SJCRH30 (cell line): ENCODE measurements around the gene CDKN2D. TPM values are rescaled to one million over a fixed set of nuclear protein-coding genes. Genes with fewer than 3 reads are reported as not detected.

Source experiments
- DNase-seq, 2 experiments: peaks; one replicate each; pipeline ENCODE4 v3.0.0-alpha.2; 2015 to 2020
- H3K27ac ChIP-seq: fragments of 250-450 bp; sonication (Bioruptor Pico); 2 replicates; pipeline ENCODE4 v1.5.1; 2020; ENCODE audit warnings: mild to moderate bottlenecking, moderate library complexity
- H3K27me3 ChIP-seq: fragments of 250-450 bp; sonication (Bioruptor Pico); 2 replicates; pipeline ENCODE4 v1.5.1; 2020; ENCODE audit warnings: mild to moderate bottlenecking, moderate library complexity
- H3K36me3 ChIP-seq: fragments of 250-450 bp; sonication (Bioruptor Pico); 2 replicates; pipeline ENCODE4 v1.5.1; 2020; ENCODE audit warnings: mild to moderate bottlenecking, moderate library complexity
- H3K4me1 ChIP-seq: fragments of 250-450 bp; sonication (Bioruptor Pico); 2 replicates; pipeline ENCODE4 v1.5.1; 2020; ENCODE audit warnings: mild to moderate bottlenecking, moderate library complexity
- H3K4me3 ChIP-seq: fragments of 250-450 bp; sonication (Bioruptor Pico); 2 replicates; pipeline ENCODE4 v1.5.1; 2020; ENCODE audit warnings: mild to moderate bottlenecking, moderate library complexity
- H3K9me3 ChIP-seq: fragments of 250-450 bp; sonication (Bioruptor Pico); replicated peaks from 2 replicates; pipeline ENCODE4 v1.5.1; 2020; ENCODE audit warnings: mild to moderate bottlenecking, moderate library complexity
- total RNA-seq: library from RNA; depleted of rRNA; stranded (reverse); fragments of >200 nt; shearing (Covaris generic); gene quantifications from 2 replicates; pipeline ENCODE4 v1.2.3, GENCODE V29; 2014; rRNA removed

The CDKN2D gene
- 7.5 and 7.9 TPM in 2 replicates for total RNA-seq

DNA sequence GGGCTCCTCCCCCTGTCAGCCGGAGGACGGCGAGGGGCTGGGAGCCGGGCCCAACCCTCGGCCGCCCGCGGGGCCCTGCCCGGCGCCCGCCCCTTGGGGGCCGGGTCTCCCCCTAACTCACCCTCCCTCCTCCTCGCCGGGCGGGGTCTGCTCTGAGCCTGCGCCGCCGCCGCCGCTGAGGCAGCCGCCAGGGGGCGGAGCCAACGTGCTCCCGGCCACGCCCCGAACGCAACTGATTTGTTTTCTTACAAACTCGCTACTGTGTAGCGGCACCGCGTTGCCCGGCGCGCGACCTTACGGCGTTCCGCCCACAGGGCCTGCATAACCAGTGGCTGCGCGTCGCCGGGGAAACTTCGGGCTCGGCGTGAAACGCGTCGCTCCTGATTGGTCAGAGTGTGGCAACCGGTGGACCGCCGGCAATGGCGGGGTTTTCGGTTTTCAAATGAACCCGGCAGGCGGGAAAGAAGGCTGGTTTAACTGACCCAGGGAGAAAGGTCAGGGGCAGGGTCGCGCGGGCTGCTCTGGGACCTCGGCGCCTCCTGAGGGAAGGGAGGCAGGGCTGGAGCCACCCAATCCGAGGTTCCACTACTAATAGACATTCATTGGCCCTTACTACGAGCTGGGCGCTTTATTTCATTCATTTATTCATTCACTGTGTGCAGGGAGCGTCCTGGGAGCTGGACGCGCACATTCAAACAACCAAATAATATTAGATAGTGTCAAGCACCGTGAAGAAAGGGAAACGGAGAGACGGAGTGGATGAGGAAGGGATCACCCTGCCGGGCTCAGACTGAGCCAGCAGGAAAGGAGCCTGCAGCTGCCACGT is at the start of gene CDKN2D:
Gene CDKN2D, minus strand, starts transcription at position 154 of the 826 bp plus-strand sequence. CDS start 326 bp downstream, outside the sequence.
- Histone ChIP-seq H3K36me3 (no peaks in the 10 kb centered on the region), H3K27me3 (no peaks in the 10 kb centered on the region), H3K9me3 (no peaks in the 10 kb centered on the region), H3K4me3 (peak within 1 kb of the TSS; percentile 60), H3K4me1 (peaks cover 15% of the 10 kb centered on the region), H3K27ac (peak within 1 kb of the TSS; percentile 98)
- peak; percentile 99 to 100 for DNase-seq

- no peak for DNase-seq
- Histone ChIP-seq H3K27me3 (no peaks in the 10 kb centered on the region), H3K4me3 (no peak overlapping the region)
Measured at GRCh38 chr19:10617409-10618121, 48.8 kb upstream of the CDKN2D start.

GRCh38 chr19:10615429-10616023 is 46.7 kb upstream of the CDKN2D start:
- H3K36me3 ChIP-seq = no peaks in the 10 kb centered on the region
- no peaks in the 10 kb centered on the region for H3K9me3 ChIP-seq
- H3K27me3 ChIP-seq = no peaks in the 10 kb centered on the region
- no peaks in the 10 kb centered on the region; the same call in 1 of the 2 replicates for H3K4me1 ChIP-seq
- H3K27ac ChIP-seq = no peak overlapping the region
- H3K4me3 ChIP-seq = no peak overlapping the region
- DNase-seq = no peak

More at GRCh38 chr19:10617409-10618121, 48.8 kb upstream of the CDKN2D start:
- no peaks in the 10 kb centered on the region for H3K36me3 ChIP-seq
- H3K9me3 ChIP-seq = no peaks in the 10 kb centered on the region
- H3K4me1 ChIP-seq = no peaks in the 10 kb centered on the region
- no peak overlapping the region for H3K27ac ChIP-seq

DNA sequence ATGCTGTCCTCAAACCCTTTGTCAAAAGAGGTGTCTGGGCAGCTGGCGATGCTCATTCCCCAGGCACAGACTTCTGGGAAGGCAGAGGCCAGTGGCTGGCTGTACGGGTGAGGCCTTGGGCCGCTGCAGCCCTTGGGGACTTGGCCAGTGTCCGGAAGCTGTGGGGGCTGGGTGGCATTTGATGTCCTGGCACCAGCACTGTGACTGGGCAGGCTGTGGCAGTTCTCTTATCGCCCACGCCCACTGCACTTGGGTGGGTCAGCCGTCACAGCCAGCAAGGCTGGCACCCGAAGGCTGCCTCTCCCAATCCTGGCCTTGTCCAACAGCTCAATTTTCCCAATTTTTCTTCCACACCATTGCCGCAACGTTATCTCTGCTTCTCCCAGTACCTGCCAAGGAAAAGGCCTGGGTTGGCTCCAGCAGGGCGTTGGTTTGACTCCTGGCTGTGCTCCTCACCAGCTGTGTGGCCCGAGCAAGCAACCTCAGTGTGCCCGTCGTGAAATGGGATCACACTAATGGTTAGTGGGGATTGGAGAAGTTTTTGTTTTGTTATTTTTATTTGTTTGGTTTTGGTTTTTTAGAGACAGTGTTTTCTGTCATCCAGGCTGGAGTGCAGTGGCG is 43.8 kb upstream of the CDKN2D start:
- H3K4me3 ChIP-seq = no peak overlapping the region
- no peaks in the 10 kb centered on the region; the same call in 1 of the 2 replicates for H3K4me1 ChIP-seq
- H3K27ac ChIP-seq = no peak overlapping the region

GRCh38 chr19:10611907-10612306 is 43.1 kb upstream of the CDKN2D start:
- no peaks in the 10 kb centered on the region for H3K36me3 ChIP-seq
- no peaks in the 10 kb centered on the region; the same call in 1 of the 2 replicates for H3K4me1 ChIP-seq
- DNase-seq = no peak
- H3K9me3 ChIP-seq = no peaks in the 10 kb centered on the region
- H3K4me3 ChIP-seq = no peak overlapping the region
- no peaks in the 10 kb centered on the region for H3K27me3 ChIP-seq
- H3K27ac ChIP-seq = no peak overlapping the region

More for the DNA sequence above, 43.8 kb upstream of the CDKN2D start:
- H3K27me3 ChIP-seq = no peaks in the 10 kb centered on the region
- H3K9me3 ChIP-seq = no peaks in the 10 kb centered on the region
- no peak for DNase-seq
- no peaks in the 10 kb centered on the region for H3K36me3 ChIP-seq

DNA sequence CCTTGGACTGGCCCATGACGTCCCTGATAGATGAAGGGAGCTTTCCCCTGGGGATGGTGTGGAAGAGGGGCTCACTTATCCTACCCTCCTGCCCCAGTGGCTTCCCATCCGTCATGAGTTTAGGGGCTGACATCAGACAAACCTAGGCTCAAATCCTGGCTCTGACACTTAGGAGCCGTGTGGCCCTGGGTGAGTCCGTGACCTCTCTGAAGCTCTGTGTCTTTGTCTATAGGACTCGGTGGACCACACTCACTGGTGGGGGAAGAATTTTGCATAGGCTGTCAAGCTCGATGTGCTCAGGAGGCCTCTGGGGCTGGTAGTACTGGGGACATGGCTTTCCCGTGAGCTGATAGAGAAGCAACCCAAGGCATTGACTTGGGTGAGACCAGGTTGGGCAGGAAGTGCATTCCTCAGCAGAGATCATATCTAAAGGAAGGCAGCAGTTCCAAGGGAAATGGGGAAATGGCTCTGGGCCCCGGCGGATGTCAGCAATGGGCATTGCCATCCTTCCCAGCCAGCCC is 35.7 kb upstream of the CDKN2D start:
- no peaks in the 10 kb centered on the region for H3K27me3 ChIP-seq
- no peaks in the 10 kb centered on the region for H3K9me3 ChIP-seq
- H3K4me3 ChIP-seq = no peak overlapping the region
- H3K4me1 ChIP-seq = peaks cover 9% of the 10 kb centered on the region
- no peak overlapping the region for H3K27ac ChIP-seq
- DNase-seq = no peak
- H3K36me3 ChIP-seq = no peaks in the 10 kb centered on the region

DNA sequence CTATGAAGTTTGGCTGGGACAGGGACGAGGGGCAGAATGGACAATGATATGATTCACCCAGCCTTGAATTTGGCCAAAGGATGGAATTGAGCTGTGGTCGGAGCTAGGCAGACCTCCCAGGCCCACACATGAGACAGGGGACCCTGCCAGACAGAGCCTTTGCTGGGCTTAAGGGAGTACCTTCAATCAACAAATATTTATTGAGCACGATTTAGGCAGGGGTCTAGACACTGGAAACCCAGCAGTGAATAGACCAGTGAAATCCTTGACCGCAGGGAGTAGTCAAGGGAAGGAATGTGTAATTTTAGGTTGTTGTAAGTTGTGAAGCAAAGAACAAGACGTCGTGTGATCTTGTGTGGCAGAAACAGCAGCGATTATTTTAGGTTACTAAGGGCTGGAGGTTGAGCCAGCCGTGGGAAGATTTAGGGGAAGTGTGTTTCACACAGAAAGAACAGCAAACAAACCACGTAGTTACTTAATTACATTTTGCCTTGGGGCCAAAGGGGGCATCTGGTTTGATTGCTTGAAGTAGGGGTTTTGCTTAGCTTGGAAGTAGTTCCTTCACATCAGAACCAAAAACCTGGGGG is 35.2 kb upstream of the CDKN2D start:
- Histone ChIP-seq H3K27ac (no peak overlapping the region), H3K4me1 (peaks cover 9% of the 10 kb centered on the region), H3K27me3 (no peaks in the 10 kb centered on the region), H3K9me3 (no peaks in the 10 kb centered on the region), H3K4me3 (no peak overlapping the region), H3K36me3 (no peaks in the 10 kb centered on the region)
- DNase-seq = no peak

- no peaks in the 10 kb centered on the region for H3K36me3 ChIP-seq
- H3K27me3 ChIP-seq = no peaks in the 10 kb centered on the region
- H3K27ac ChIP-seq = peak overlapping the region; percentile 64
- H3K4me3 ChIP-seq = peak overlapping the region; percentile 99
- peak; percentile 31 to 32 for DNase-seq
- no peaks in the 10 kb centered on the region for H3K9me3 ChIP-seq
- H3K4me1 ChIP-seq = peaks cover 9% of the 10 kb centered on the region
Measured at GRCh38 chr19:10603084-10603872, 34.5 kb upstream of the CDKN2D start.

DNA sequence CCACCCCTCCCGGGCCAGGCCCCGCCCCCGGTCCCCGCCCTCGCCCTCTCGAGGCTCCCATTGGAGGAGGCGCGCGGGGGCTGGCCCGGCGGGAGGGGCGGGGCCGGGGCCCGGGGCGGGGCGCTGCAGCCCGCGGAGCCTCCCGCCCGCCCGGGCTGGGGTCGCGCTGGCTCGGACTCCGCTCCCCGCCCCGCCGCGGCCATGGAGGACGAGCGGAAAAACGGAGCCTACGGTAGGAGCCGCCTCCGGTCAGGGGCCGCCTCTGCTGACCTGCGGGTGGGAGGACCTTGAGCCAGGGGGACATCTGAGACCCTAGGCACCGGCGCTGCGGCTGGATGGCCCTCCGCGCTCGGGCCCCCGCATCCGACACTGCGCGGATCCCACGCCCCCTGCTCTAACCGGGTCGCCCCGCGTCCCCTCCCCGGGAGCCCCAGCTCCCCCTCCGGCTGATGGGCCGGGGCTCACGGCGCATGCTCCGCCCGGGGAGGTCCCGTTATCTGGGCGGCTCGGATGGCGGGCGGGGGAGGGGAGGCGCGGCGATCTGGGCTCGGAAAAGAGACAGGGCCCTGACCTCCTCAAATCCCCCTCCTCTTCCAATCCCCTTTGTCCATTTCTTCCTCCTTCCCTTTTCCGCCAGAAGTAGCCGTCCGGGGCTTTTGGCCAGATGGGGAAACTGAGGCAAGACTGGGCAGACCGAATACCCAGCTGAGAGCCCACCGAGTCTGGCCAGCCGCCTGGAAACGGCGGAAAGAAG is 33.7 kb upstream of the CDKN2D start:
- Histone ChIP-seq H3K4me1 (peaks cover 9% of the 10 kb centered on the region), H3K27ac (peak overlapping the region; percentile 64), H3K9me3 (no peaks in the 10 kb centered on the region), H3K36me3 (no peaks in the 10 kb centered on the region), H3K4me3 (peak overlapping the region; percentile 99), H3K27me3 (no peaks in the 10 kb centered on the region)
- peak; percentile 75 to 84 for DNase-seq

GRCh38 chr19:10601999-10602329 is 33.2 kb upstream of the CDKN2D start:
- no peaks in the 10 kb centered on the region for H3K27me3 ChIP-seq
- no peak for DNase-seq
- peak overlapping the region; percentile 99 for H3K4me3 ChIP-seq
- H3K9me3 ChIP-seq = no peaks in the 10 kb centered on the region
- H3K27ac ChIP-seq = no peak overlapping the region
- no peaks in the 10 kb centered on the region for H3K36me3 ChIP-seq
- peaks cover 9% of the 10 kb centered on the region for H3K4me1 ChIP-seq

GRCh38 chr19:10600149-10600548 is 31.4 kb upstream of the CDKN2D start:
- no peaks in the 10 kb centered on the region for H3K9me3 ChIP-seq
- H3K36me3 ChIP-seq = no peaks in the 10 kb centered on the region
- DNase-seq = no peak
- no peaks in the 10 kb centered on the region for H3K27me3 ChIP-seq
- peaks cover 9% of the 10 kb centered on the region for H3K4me1 ChIP-seq
- H3K27ac ChIP-seq = no peak overlapping the region
- H3K4me3 ChIP-seq = no peak overlapping the region

- Histone ChIP-seq H3K27ac (no peak overlapping the region), H3K27me3 (no peaks in the 10 kb centered on the region; the same call in 1 of the 2 replicates), H3K36me3 (no peaks in the 10 kb centered on the region), H3K4me1 (peaks cover 6% of the 10 kb centered on the region; the same call in 1 of the 2 replicates), H3K9me3 (no peaks in the 10 kb centered on the region), H3K4me3 (no peak overlapping the region)
- DNase-seq = peak; percentile 37 to 56
Measured at GRCh38 chr19:10593820-10594637, 25.2 kb upstream of the CDKN2D start.
